HepG2 (cell line): ENCODE data around the gene ADAMTS4. TPM values are rescaled to one million over a fixed set of nuclear protein-coding genes. Genes with fewer than 3 reads are reported as not detected.

Source experiments
- AGO2 ChIP-seq: fragments of 200-400 bp; formaldehyde crosslinking; optimal IDR thresholded peaks from 2 replicates; pipeline ENCODE3; 2017; ENCODE audit warnings: mild to moderate bottlenecking, low read depth, low read length, moderate library complexity
- ATF1 ChIP-seq: IDR thresholded peaks from 2 replicates; pipeline ENCODE4 v1.6.1; 2016; ENCODE audit warnings: mild to moderate bottlenecking, control low read depth
- CCDC6 ChIP-seq: sonication (generic); formaldehyde crosslinking; IDR thresholded peaks from 2 replicates; pipeline ENCODE4 v1.8.1; 2022; ENCODE audit warnings: mild to moderate bottlenecking, missing genetic modification reagents, moderate library complexity
- HCFC1 ChIP-seq: fragments of 150-350 bp; IDR thresholded peaks from 2 replicates; pipeline ENCODE4 v1.6.1; 2014; ENCODE audit warnings: low read depth, low read length
- KDM5A ChIP-seq: fragments of 200-600 bp; sonication (generic); IDR thresholded peaks from 2 replicates; pipeline ENCODE4 v1.7.0; 2018; ENCODE audit warnings: antibody characterized with exemption, mild to moderate bottlenecking, low read length, borderline replicate concordance
- KLF16 ChIP-seq, 2 experiments: sonication (generic) in 1 of 2; formaldehyde crosslinking in 1 of 2; IDR thresholded peaks; 2 replicates each; pipeline versions ENCODE4 v1.6.1 to v1.8.0; 2016 to 2023; ENCODE audit warnings: missing genetic modification reagents in 2 of 2, missing compliant biosample characterization in 1 of 2
- TBX3 ChIP-seq: fragments of 450-650 bp; IDR thresholded peaks from 2 replicates; pipeline ENCODE4 v1.6.1; 2017; ENCODE audit warnings: antibody characterized with exemption, mild to moderate bottlenecking, inconsistent platforms, borderline replicate concordance
- TGIF2 ChIP-seq: IDR thresholded peaks from 2 replicates; pipeline ENCODE4 v1.6.1; 2016; ENCODE audit warnings: control low read depth, missing compliant biosample characterization
- ZNF230 ChIP-seq: sonication (generic); formaldehyde crosslinking; IDR thresholded peaks from 2 replicates; pipeline ENCODE4 v1.4.0; 2020; ENCODE audit warnings: mild to moderate bottlenecking, missing genetic modification reagents
- ZNF430 ChIP-seq: sonication (generic); formaldehyde crosslinking; IDR thresholded peaks from 2 replicates; pipeline ENCODE4 v1.9.0; 2021; ENCODE audit warnings: mild to moderate bottlenecking, missing genetic modification reagents
- ZNF484 ChIP-seq: sonication (generic); formaldehyde crosslinking; IDR thresholded peaks from 2 replicates; pipeline ENCODE4 v1.5.1; 2020; ENCODE audit warnings: mild to moderate bottlenecking, low read depth, missing genetic modification reagents, borderline replicate concordance
- ZNF547 ChIP-seq: sonication (generic); formaldehyde crosslinking; IDR thresholded peaks from 2 replicates; pipeline ENCODE4 v1.5.1; 2020; ENCODE audit warnings: mild to moderate bottlenecking, missing genetic modification reagents
- ZNF660 ChIP-seq: sonication (generic); formaldehyde crosslinking; IDR thresholded peaks from 2 replicates; pipeline ENCODE4 v1.5.1; 2020; ENCODE audit warnings: mild to moderate bottlenecking, low read depth, missing genetic modification reagents, borderline replicate concordance
- ZSCAN21 ChIP-seq: sonication (generic); formaldehyde crosslinking; IDR thresholded peaks from 2 replicates; pipeline ENCODE4 v1.8.0; 2022; ENCODE audit warnings: mild to moderate bottlenecking, missing genetic modification reagents, moderate library complexity, borderline replicate concordance
- polyA plus RNA-seq, 8 experiments: library from polyadenylated mRNA; depleted of rRNA in 3 of 8; stranded (reverse) in 7 of 8; unstranded in 1 of 8; fragments of >200 nt; fragmentation: Illumina TruSeq in 4 of 8; extraction: Trizol in 4 of 8; gene quantifications; 2 replicates each; pipeline versions ENCODE4 v1.2.1 to v1.2.3, GENCODE V29; 2011 to 2016; ENCODE audit warnings: low read depth in 4 of 8, missing spikeins in 1 of 8, mixed read lengths in 1 of 8; ENCODE audit not compliant: insufficient read depth in 1 of 8
- total RNA-seq, 5 experiments: library from RNA; depleted of rRNA; stranded (reverse); fragments of >200 nt; fragmentation: Illumina TruSeq; extraction: Trizol; gene quantifications; 2 replicates each; pipeline ENCODE4 v1.2.3, GENCODE V29; 2016; ENCODE audit warnings: low read depth in 1 of 5
- TF ChIP-seq, protein P1 (sequence below): sonication (generic); formaldehyde crosslinking; IDR thresholded peaks from 2 replicates; pipeline ENCODE4 v1.4.0; 2020; ENCODE audit warnings: missing genetic modification reagents, borderline replicate concordance
- TF ChIP-seq, protein P2 (sequence below): IDR thresholded peaks from 2 replicates; pipeline ENCODE4 v1.6.1; 2016; ENCODE audit warnings: missing biosample characterization, missing genetic modification reagents, low read depth
- TF ChIP-seq, protein P3 (sequence below): sonication (generic); formaldehyde crosslinking; IDR thresholded peaks from 2 replicates; pipeline ENCODE4 v1.4.0; 2020; ENCODE audit warnings: missing genetic modification reagents, borderline replicate concordance
- TF ChIP-seq, protein P4 (sequence below): sonication (generic); formaldehyde crosslinking; IDR thresholded peaks from 2 replicates; pipeline ENCODE4 v1.4.0; 2020; ENCODE audit warnings: mild to moderate bottlenecking, low read depth, missing genetic modification reagents

ADAMTS4 gene
- total and polyA plus RNA-seq, 2 of the 13 experiments (the other 11 are each of a cell fraction or from before 2014, with no cell fraction given) = 0.51 to 1.7 TPM

DNA sequence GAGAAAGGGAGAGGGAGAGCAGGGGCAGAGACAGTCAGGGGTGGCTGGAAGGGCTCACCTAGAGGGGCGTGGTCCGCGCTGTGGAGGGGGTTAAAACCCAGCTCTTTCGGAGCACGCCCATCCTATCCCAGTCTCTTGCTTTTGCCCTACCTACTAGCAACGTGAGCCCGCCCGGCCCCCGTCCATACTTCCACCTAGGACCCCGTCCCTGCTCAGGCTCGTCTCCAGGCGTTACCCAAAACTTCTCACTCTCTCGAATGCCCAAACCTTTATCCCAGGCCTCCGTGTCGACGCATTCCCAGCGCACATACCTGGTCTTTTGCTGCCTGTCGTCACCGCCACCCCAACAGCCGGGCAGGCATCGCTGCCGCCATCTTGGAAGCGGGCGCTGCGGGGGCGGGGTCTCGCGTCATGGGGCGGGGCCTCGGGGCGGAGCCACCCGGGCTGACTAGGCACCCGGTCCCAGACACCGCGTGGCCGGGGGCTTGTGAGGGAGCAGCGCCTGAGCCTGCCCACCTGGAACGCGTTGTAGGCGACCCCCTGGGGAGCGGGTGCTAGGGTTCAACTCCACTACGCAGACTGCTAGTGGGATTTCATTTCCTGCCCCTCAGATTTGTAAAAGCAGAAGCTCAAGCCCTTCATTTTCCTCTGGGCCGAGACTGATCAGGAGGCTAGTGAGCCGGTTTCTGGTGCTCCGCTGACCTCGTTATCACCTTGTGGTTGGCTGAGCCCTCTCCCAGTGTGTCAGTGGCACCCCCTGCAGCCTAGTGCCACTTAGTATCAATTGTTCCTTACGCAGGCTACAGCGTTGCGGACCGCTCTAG lies 21.5 kb downstream of the ADAMTS4 start, which contains the start of gene B4GALT3 (continued):
- TF ChIP-seq ZNF230 (peak; percentile 89), TGIF2 (peak; percentile 86; the same call in 1 of the 2 replicates), ZNF484 (CRISPR knock-in tag) (no peak), ZNF430 (CRISPR knock-in tag) (peak; percentile 90), KDM5A (peak; percentile 80; the same call in 1 of the 2 replicates), AGO2 (no peak), HCFC1 (peak; percentile 49; the same call in 1 of the 2 replicates), TBX3 (0 out of 2 replicates have a peak, but pooled peaks have one; percentile 35), ATF1 (CRISPR knock-in tag) (peak; percentile 58; the same call in 1 of the 2 replicates), ZNF660 (CRISPR knock-in tag) (no peak), ZSCAN21 (CRISPR knock-in tag) (peak; percentile 71; the same call in 1 of the 2 replicates), KLF16 (CRISPR knock-in tag; IDR thresholded peaks at IDR 0.05) (peak in 1 of 2 experiments; percentile 82; a peak in 1 of 4 replicates), CCDC6 (CRISPR knock-in tag) (no peak), ZNF547 (CRISPR knock-in tag) (0 out of 2 replicates have a peak, but pooled peaks have one; percentile 40)
- TF ChIP-seq, protein P1, sequence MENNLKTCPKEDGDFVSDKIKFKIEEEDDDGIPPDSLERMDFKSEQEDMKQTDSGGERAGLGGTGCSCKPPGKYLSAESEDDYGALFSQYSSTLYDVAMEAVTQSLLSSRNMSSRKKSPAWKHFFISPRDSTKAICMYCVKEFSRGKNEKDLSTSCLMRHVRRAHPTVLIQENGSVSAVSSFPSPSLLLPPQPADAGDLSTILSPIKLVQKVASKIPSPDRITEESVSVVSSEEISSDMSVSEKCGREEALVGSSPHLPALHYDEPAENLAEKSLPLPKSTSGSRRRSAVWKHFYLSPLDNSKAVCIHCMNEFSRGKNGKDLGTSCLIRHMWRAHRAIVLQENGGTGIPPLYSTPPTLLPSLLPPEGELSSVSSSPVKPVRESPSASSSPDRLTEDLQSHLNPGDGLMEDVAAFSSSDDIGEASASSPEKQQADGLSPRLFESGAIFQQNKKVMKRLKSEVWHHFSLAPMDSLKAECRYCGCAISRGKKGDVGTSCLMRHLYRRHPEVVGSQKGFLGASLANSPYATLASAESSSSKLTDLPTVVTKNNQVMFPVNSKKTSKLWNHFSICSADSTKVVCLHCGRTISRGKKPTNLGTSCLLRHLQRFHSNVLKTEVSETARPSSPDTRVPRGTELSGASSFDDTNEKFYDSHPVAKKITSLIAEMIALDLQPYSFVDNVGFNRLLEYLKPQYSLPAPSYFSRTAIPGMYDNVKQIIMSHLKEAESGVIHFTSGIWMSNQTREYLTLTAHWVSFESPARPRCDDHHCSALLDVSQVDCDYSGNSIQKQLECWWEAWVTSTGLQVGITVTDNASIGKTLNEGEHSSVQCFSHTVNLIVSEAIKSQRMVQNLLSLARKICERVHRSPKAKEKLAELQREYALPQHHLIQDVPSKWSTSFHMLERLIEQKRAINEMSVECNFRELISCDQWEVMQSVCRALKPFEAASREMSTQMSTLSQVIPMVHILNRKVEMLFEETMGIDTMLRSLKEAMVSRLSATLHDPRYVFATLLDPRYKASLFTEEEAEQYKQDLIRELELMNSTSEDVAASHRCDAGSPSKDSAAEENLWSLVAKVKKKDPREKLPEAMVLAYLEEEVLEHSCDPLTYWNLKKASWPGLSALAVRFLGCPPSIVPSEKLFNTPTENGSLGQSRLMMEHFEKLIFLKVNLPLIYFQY (CRISPR knock-in tag) = peak; percentile 81; the same call in 1 of the 2 replicates
- TF ChIP-seq, protein P2, sequence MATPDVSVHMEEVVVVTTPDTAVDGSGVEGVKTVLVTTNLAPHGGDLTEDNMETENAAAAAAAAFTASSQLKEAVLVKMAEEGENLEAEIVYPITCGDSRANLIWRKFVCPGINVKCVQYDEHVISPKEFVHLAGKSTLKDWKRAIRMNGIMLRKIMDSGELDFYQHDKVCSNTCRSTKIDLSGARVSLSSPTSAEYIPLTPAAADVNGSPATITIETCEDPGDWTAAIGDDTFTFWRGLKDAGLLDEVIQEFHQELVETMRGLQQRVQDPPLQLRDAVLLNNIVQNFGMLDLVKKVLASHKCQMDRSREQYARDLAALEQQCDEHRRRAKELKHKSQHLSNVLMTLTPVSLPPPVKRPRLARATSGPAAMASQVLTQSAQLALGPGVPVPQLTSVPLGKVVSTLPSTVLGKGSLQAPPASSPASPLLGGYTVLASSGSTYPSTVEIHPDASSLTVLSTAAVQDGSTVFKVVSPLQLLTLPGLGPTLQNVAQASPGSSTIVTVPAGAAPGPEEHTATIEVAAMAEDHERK = no peak
- TF ChIP-seq, protein P3, sequence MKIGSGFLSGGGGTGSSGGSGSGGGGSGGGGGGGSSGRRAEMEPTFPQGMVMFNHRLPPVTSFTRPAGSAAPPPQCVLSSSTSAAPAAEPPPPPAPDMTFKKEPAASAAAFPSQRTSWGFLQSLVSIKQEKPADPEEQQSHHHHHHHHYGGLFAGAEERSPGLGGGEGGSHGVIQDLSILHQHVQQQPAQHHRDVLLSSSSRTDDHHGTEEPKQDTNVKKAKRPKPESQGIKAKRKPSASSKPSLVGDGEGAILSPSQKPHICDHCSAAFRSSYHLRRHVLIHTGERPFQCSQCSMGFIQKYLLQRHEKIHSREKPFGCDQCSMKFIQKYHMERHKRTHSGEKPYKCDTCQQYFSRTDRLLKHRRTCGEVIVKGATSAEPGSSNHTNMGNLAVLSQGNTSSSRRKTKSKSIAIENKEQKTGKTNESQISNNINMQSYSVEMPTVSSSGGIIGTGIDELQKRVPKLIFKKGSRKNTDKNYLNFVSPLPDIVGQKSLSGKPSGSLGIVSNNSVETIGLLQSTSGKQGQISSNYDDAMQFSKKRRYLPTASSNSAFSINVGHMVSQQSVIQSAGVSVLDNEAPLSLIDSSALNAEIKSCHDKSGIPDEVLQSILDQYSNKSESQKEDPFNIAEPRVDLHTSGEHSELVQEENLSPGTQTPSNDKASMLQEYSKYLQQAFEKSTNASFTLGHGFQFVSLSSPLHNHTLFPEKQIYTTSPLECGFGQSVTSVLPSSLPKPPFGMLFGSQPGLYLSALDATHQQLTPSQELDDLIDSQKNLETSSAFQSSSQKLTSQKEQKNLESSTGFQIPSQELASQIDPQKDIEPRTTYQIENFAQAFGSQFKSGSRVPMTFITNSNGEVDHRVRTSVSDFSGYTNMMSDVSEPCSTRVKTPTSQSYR (CRISPR knock-in tag) = peak; percentile 8; the same call in 1 of the 2 replicates
- TF ChIP-seq, protein P4, sequence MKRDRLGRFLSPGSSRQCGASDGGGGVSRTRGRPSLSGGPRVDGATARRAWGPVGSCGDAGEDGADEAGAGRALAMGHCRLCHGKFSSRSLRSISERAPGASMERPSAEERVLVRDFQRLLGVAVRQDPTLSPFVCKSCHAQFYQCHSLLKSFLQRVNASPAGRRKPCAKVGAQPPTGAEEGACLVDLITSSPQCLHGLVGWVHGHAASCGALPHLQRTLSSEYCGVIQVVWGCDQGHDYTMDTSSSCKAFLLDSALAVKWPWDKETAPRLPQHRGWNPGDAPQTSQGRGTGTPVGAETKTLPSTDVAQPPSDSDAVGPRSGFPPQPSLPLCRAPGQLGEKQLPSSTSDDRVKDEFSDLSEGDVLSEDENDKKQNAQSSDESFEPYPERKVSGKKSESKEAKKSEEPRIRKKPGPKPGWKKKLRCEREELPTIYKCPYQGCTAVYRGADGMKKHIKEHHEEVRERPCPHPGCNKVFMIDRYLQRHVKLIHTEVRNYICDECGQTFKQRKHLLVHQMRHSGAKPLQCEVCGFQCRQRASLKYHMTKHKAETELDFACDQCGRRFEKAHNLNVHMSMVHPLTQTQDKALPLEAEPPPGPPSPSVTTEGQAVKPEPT (CRISPR knock-in tag) = peak; percentile 71
